Activated CD4-positive, alpha-beta T cell treated with anti-CD3 and anti-CD28 coated beads for 4 hours (primary cell): ENCODE data around the gene GSK3B.
A peak's percentile ranks its signal among the peaks of the same experiment; 100 is the strongest.
"Not testable (repeated sequence)": the region's sequence is repeated elsewhere in the genome, so short reads cannot be mapped to it uniquely, and the experiment has no call there.

Experiments
- DNase-seq, 2 donors: peaks; one replicate each; pipeline ENCODE4 v3.0.0-alpha.2; 2020

The GSK3B gene

DNA sequence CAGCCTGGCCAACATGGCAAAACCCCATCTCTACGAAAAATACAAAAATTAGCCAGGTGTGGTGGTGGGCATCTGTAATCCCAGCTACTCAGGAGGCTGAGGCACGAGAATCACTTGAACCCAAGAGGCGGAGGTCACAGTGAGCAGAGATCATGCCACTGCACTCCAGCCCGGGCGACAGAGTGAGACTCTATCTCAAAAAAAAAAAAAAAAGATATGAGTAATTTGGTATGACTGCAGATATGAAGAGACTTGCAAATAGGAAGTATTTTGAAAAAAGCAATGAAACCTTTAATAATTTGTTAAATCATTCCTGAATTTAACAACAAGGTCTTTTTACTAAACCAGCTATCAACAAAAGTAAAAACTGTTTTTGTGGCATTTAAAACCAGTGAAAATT is 42.7 kb downstream of the GSK3B start:
- not testable (repeated sequence) for DNase-seq

DNA sequence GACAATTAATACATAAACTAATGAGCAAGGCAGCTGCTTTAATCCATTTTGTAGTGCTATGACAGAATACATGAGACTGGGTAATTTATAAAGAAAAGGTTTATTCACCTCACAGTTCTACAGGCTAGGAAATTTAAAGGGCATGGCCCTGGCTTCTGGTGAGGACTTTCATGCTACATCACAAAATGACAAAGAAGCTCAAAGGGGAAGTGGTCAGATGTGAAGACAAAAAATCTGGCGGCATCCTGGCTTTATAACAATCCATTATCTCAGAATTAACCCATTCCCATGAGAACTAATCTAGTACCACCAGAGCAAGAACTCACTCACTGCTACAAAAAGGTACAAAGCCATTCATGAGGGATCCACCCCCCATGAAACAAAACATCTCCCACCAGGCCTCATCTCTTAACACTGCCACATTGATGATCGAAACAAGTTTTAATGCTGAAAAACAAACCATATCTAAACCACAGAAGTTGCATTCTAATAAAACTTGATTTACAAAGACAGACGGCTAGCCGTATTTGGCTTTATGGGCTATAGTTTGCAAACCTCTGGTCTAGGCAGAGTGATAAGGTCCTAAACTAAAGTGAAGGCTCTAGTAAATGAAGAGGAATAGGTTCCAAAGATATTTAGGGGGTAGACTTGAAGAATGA is 44.2 kb downstream of the GSK3B start:
- DNase-seq: no peak

GRCh38 chr3:120049072-120049471 is 45.2 kb downstream of the GSK3B start:
- DNase-seq: no peak

- no peak for DNase-seq
Observed at GRCh38 chr3:120048355-120049041, 45.7 kb downstream of the GSK3B start.

- no peak for DNase-seq
Observed at GRCh38 chr3:120047686-120048085, 46.6 kb downstream of the GSK3B start.

- DNase-seq: no peak
Observed at GRCh38 chr3:120040813-120041377, 53.4 kb downstream of the GSK3B start.

- DNase-seq: no peak
Observed at GRCh38 chr3:120039642-120040610, 54.3 kb downstream of the GSK3B start.

DNA sequence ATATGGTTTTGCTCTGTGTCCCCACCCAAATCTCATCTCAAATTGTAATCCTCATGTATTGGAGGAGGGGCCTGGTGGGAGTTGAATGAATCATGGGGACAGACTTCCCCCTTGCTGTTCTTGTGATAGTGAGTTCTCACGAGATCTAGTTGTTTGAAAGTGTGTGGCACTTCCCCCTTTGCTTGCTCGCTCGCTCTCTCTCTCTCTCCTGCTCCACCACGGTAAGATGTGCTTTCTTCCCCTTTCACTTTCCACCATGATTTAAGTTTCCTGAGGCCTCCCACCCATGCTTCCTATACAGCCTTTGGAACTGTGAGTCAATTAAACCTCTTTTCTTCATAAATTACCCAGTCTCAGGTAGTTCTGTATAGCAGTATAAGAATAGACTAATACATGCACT is 60.7 kb downstream of the GSK3B start:
- DNase-seq: no peak

- no peak for DNase-seq
Observed at GRCh38 chr3:120031561-120031960, 62.7 kb downstream of the GSK3B start.

DNA sequence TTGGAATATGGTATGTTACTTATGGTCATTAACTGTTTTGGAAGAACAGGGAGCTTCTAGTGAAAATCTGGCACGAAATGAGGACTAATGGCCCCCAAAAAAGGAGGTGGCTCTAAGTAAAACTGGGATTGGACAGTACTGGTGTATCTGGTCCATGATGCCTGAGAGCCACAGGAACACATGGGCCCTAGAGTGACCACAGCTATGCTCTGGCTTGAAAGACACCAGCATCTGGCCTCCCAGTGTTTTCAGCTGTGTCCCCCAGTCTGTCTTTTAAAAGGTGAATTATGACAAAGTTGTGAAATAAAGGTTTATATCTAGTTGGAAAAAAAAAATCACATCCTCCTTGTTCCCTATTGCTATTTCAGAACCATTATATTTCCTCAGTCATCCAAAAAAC is 64.5 kb downstream of the GSK3B start:
- DNase-seq: no peak

- no peak for DNase-seq
Observed at GRCh38 chr3:120028271-120029047, 65.8 kb downstream of the GSK3B start.

DNA sequence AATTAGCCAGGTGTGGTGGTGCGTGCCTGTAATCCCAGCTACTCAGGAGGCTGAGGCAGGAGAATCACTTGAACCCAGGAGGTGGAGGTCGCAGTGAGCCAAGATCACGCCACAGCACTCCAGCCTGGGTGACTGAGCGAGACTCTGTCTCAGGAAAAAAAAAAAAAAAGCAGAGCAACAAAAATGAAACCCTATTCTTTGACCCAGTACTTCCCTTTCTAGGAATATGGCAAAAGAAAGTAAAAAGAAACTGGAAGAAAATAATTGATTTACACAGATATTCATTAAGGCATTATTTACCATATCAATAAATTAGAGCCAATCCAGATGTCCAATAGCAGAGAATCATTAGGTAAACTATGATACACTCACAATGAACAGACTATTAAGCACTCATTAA is 67.0 kb downstream of the GSK3B start:
- no peak for DNase-seq

DNA sequence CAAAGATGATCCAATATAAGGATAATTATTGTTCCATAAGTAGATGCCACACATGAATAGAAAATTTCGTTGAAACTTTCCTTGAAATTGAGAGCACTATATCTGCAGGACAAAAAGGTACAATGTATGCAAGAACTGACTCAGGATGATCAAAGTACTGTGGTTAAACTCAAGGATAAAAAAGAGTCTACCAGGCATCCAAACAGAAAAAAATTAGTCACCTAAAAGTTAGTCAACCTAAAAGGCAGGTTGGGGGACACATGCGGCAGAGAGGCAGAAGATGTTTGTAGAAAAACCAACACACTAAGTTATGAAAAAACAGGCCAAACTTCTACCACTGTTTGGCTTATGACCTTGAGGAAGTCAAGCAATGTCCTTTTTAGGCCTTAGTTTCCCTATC is 68.7 kb downstream of the GSK3B start:
- no peak for DNase-seq

DNA sequence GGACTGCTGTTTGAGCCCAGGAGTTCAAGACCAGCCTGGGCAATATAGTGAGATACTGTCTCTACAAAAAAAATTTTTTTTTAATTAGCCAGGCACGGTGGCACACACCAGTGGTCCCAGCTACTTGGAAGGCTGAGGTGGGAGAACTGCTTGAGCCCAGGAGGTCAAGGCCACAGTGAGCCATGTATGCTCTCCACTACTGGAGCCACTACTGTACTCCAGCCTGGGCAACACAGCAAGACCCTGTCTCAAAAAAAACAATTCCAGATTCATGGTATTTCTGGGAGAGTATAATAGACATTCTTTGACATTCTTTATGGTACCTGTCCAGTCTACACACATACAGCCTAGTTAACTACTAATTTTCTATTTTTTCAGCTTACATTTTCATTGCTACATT is 70.1 kb downstream of the GSK3B start:
- DNase-seq: no peak

DNA sequence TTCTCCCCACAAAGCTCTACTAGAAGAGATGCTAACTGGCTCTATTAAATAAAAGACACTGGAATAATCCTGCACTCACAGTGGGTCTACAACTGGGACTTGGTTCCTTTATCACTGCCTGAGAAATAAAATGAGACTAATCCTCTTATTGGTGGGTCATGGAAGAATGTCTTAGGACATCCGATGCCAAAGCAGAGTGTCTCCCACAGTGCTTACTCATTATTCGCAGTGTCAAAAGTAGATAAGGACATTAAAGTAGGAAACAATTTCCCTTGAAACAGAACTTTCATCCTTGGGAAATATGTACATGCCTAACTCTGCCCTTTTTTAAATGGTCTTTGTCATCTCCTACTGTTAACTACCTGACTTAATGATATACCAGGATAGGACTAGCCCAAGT is 71.5 kb downstream of the GSK3B start:
- DNase-seq: no peak

DNA sequence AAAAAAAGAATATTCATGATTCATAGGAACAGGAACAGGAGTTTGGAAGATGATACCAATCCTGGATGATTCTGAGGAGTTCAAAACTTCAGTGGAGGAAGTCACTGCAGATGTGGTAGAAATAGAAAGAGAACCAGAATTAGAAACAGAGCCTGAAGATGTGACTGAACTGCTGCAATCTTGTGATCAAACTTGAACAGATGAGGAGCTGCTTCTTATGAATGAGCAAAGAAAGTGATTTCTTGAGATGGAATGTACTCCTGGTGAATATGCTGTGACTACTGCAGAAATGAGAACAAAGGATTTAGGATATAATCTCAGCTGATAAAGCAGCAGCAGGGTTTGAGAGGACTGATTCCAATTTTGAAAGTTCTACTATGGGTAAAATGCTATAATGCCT is 72.7 kb downstream of the GSK3B start:
- DNase-seq: no peak

GRCh38 chr3:120018299-120018698 is 75.9 kb downstream of the GSK3B start:
- DNase-seq: no peak

DNA sequence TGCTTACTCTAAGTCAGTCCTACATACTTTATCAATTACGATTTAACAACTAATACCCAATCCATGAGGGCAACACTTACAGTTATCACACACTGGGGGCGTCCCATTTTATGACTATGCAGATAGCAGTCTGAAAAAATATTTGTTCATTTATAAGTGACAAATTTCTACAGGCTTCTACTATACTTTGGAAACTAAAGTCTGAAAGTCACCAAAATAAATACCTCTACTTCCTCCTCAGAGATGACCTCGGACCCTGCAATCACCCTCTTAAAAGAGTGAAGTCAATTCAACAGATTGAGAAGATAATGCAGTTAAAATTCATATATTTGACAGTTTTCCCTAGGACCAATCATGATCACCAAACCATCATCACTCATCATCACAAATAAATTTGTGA is 76.6 kb downstream of the GSK3B start:
- DNase-seq: no peak

- no peak for DNase-seq
Observed at GRCh38 chr3:120013481-120013880, 80.8 kb downstream of the GSK3B start.

- not testable (repeated sequence) for DNase-seq
Observed at GRCh38 chr3:120005741-120006140, 88.5 kb downstream of the GSK3B start.

DNA sequence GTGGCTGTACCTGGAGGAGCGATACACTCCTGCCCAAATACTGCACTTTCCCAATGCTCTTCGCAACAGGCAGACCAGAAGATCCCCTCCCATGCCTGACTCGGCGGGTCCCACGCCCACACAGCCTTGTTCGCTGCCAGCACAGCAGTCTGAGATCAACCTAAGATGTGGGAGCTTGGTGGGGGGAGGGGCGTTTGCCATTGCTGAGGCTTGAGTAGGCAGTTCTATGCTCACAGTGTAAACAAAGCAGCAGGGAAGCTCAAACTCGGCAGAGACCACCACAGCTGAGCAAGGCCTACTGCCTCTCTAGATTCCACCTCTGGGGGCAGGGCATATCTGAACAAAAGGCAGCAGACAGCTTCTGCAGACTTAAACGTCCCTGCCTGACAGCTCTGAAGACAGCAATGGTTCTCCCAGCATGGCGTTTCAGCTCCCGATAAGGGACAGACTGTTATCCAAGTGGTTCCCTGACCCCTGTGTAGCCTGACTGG is 90.2 kb downstream of the GSK3B start:
- peak; percentile 5 to 23 for DNase-seq

GRCh38 chr3:119998166-119998565 is 96.1 kb downstream of the GSK3B start:
- DNase-seq: no peak
